GM12865 (cell line): ENCODE results near the gene ZNF783.

ENCODE experiments used
- DNase-seq: peaks from one replicate; pipeline ENCODE4 v3.0.0; 2010; ENCODE audit warnings: low read depth
- H3K4me3 ChIP-seq: 2 replicates; pipeline ENCODE4 v1.5.1; 2011; ENCODE audit warnings: mild to moderate bottlenecking, low read depth, low read length, control low read depth
- TF ChIP-seq, protein P1 (sequence below): IDR thresholded peaks from 2 replicates; pipeline ENCODE4 v1.5.1; 2011; ENCODE audit warnings: low read length, control low read depth, low read depth, inconsistent platforms; ENCODE audit not compliant: insufficient read depth; ENCODE audit errors: missing control alignments

Gene ZNF783

GRCh38 chr7:149292462-149292823 lies 30.4 kb downstream of the ZNF783 start:
- DNase-seq: no peak
- TF ChIP-seq, protein P1, sequence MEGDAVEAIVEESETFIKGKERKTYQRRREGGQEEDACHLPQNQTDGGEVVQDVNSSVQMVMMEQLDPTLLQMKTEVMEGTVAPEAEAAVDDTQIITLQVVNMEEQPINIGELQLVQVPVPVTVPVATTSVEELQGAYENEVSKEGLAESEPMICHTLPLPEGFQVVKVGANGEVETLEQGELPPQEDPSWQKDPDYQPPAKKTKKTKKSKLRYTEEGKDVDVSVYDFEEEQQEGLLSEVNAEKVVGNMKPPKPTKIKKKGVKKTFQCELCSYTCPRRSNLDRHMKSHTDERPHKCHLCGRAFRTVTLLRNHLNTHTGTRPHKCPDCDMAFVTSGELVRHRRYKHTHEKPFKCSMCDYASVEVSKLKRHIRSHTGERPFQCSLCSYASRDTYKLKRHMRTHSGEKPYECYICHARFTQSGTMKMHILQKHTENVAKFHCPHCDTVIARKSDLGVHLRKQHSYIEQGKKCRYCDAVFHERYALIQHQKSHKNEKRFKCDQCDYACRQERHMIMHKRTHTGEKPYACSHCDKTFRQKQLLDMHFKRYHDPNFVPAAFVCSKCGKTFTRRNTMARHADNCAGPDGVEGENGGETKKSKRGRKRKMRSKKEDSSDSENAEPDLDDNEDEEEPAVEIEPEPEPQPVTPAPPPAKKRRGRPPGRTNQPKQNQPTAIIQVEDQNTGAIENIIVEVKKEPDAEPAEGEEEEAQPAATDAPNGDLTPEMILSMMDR: no peak
- no peak overlapping the region for H3K4me3 ChIP-seq

DNA sequence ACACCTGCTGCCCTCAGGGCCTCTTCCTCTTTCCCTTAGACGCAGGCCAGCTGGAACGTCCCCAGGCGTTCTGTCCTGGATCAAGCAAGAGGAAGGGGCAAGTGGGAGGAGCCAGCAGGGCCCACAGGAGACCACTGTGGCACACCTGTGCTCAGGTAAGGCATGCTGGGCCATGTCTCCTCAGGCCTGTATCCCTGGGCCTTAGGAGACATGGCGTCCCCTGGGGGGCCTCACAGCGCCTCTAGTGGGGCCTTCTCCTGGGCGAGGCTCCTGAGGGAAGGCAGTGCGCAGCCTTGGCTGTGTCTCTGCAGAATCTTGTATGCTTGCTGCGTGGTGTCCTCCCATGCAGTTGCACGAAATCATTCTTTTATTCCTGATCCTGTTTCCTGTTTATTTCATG lies 31.3 kb downstream of the ZNF783 start:
- no peak overlapping the region for H3K4me3 ChIP-seq
- DNase-seq: no peak
- TF ChIP-seq, protein P1: no peak

DNA sequence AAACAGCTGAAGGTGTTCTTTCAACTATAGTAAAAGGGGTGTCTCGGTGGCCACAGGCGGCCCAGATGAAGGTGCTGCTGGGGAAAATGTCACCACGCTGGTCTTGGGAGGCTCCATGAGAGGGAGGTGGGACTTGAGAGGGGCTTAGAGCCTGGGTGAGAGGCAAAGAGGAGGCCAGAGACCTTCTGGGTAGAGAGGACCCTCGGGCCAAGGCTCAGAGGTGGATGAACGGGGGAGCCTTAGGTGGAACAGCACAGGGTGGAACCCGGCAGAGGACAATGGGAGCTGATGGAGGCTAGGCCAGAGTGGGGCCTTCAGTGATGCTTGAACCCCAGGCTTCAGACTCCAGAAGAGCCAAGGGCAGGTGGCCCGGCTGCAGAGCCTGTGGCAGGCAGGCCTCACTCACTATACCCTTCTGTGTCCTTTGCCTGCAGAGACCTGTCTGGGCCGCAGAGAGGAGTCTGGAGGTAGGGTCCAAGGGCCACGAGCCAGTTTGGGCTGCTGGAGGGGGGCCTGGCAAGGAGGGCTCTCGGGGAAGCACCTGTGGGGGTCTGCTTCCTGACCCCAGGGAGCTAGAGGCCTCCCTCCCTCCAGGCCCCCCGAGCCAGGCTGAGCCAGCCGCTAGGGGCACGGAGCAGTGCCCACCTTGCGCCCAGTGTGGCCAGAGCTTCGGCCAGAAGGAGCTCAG lies 32.1 kb downstream of the ZNF783 start:
- H3K4me3 ChIP-seq: no peak overlapping the region
- TF ChIP-seq, protein P1: no peak
- no peak for DNase-seq

DNA sequence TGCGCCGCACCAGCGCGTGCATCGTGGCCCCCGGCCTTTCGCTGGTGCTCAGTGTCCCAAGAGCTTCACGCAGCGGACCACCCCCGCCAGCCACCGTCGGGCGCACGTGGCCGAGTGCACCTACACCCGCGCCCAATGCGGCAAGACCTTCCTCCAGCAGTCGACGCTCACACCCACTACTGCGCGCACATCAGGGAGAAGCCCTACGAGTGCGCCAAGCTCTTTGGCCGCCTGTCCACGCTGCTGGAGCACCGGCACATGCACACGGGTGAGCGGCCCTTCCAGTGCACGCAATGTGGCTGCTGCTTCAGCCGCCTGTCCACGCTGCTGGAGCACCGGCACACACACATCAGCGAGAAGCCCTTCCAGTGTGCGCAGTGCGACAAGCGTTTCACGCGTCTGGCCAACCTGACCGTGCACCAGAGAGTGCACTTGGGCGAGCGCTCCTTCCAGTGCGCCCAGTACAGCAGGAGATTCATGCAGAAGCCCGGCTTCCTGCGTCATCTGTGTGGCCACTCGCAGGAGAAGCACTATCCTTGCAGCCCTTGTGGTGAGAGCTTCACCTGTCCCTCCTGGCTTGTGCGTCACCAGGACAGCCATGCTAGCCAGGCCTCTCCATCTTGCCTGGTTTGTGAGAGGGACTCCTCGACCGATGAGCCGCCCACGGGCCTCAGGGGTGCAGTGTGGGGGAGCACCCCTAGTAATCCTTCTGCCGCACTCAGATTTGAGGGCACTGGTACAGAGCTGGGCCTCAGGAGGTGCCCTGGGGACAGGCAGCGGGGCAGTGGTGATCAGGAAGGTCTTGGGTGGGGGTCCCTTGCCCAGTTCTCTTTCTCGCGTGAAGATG lies 32.9 kb downstream of the ZNF783 start:
- no peak overlapping the region for H3K4me3 ChIP-seq
- no peak for DNase-seq
- TF ChIP-seq, protein P1: no peak

DNA sequence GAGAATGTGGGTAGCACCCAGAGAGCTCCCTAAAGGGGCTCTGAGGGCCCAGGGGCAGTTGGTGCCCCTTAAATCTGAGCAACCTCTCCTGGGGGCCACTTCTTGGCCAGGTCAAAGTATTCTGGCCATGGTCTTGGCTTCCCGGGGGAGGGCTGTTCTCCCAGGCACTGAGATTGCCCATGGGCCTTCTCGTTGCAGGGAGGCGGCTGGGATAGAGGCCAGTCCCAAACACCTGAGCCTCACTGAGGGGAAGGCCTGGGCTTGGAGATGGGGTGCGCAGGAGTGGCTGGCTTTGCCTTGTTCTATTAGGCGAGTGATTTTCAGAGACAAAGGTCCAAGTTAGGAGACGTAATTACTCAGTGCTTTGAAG lies 33.5 kb downstream of the ZNF783 start:
- no peak for DNase-seq
- H3K4me3 ChIP-seq: no peak overlapping the region
- TF ChIP-seq, protein P1: no peak

DNA sequence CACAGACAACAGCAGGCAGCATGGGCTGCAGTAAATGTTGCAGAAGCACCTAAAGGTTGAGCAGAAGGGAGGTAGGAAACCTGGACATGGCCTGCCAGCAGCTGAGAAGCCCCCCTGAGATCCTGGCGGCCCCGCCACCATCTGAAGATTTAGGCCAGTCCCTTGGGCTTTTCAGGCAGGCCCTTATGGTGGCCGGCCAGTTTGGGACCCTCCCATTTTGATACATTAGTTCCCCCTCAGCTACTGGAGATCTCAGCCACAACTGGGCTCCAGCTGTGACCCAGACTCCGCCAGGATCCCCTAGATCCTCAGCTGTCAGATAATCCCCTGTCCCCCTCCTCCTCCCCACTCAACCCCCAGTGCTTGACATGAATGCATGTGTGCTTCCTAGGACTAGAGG lies 34.4 kb downstream of the ZNF783 start:
- no peak for DNase-seq
- no peak overlapping the region for H3K4me3 ChIP-seq
- TF ChIP-seq, protein P1: no peak
